AG10803 (cell line): ENCODE measurements around the gene DIAPH2.

ENCODE experiments used
- DNase-seq: peaks from one replicate; pipeline ENCODE4 v3.0.0; 2010; ENCODE audit warnings: low read depth
- H3K4me3 ChIP-seq: 2 replicates; pipeline ENCODE4 v1.5.1; 2011; ENCODE audit warnings: mild to moderate bottlenecking, low read length, control low read depth
- TF ChIP-seq, protein P1 (sequence below): conservative IDR thresholded peaks from 2 replicates; pipeline ENCODE4 v1.5.1; 2011; ENCODE audit warnings: mild to moderate bottlenecking, low read length, control low read depth, inconsistent platforms

The DIAPH2 gene

DNA sequence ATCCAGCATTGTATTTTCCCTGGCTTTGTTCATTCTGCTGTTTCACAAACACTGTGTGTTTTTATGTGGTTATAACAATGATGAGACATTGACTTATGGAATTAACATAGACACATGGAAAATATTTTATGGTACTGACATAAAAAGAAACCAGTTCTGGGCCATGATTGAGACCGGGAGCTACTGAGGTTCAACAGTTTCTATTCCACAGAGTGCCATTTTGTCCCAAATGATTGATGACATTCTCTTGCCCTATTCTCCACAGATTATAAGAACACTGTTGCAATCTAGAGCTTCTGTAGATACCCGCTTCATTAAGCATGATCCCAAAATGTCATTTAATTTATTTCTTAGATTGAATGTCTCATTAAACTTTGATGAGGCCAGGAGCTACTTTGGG lies 525.9 kb downstream of the DIAPH2 start:
- TF ChIP-seq, protein P1, sequence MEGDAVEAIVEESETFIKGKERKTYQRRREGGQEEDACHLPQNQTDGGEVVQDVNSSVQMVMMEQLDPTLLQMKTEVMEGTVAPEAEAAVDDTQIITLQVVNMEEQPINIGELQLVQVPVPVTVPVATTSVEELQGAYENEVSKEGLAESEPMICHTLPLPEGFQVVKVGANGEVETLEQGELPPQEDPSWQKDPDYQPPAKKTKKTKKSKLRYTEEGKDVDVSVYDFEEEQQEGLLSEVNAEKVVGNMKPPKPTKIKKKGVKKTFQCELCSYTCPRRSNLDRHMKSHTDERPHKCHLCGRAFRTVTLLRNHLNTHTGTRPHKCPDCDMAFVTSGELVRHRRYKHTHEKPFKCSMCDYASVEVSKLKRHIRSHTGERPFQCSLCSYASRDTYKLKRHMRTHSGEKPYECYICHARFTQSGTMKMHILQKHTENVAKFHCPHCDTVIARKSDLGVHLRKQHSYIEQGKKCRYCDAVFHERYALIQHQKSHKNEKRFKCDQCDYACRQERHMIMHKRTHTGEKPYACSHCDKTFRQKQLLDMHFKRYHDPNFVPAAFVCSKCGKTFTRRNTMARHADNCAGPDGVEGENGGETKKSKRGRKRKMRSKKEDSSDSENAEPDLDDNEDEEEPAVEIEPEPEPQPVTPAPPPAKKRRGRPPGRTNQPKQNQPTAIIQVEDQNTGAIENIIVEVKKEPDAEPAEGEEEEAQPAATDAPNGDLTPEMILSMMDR = no peak
- no peak for DNase-seq
- H3K4me3 ChIP-seq = no peak overlapping the region

DNA sequence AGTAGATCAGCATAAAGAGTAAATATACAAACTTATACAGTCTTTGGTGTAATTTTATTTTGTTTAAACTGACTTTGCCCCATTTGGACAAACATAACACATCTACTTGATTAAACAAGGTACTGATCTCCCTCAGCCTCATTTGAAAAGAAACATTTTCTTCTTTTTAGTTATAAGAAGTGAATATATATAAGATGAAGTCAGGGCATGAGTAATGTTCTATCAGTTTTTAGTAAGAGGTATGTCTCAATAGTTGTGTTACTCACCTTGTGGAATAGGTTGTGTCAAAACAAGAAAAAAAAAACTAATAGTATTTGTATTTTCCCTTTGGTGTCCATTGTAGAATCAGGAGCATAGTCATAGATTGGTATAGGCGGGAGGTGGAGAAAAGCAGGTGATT lies 526.4 kb downstream of the DIAPH2 start:
- DNase-seq = no peak

DNA sequence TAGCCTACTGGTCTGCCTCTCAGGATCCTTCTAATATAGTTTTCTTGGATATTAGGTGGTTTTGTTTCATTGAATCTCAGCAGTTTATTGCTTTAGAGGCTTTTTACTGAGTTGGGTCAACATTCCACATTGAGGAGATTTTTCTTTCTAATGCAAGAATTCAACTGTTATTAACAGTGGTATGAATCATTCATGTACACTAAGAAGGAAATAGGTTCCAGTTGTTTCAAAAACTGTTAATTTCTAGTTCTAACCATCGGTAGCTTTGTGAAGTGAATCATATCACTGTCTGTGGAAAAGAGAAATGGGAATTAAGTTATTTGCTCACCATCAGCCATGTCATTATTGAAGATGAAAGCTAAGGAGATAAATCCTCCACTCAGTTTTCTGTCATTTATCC lies 530.5 kb downstream of the DIAPH2 start:
- DNase-seq = peak; percentile 40
- no peak overlapping the region for H3K4me3 ChIP-seq
- TF ChIP-seq, protein P1 = no peak

More for the DNA sequence above, 526.4 kb downstream of the DIAPH2 start:
- TF ChIP-seq, protein P1 = no peak
- no peak overlapping the region for H3K4me3 ChIP-seq

DNA sequence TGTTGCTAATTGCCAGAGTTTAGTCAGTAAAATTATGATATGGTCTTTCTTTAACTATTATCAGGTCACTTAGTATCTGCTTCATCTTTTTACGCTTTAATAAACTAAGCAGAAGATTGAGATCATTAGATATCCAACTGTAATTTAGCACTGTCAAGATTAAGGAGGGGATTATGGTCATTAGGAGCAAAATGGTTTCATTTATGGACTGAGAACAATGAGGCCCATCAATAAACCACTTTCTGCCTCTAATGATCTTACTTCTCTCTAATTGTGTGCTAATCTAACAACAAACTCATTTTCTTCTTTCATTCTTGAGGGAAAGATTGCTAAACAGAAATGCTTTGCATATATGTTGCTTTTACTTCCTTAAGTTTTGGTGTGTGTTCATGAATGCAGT lies 539.5 kb downstream of the DIAPH2 start:
- H3K4me3 ChIP-seq = no peak overlapping the region
- DNase-seq = no peak
- TF ChIP-seq, protein P1 = no peak

DNA sequence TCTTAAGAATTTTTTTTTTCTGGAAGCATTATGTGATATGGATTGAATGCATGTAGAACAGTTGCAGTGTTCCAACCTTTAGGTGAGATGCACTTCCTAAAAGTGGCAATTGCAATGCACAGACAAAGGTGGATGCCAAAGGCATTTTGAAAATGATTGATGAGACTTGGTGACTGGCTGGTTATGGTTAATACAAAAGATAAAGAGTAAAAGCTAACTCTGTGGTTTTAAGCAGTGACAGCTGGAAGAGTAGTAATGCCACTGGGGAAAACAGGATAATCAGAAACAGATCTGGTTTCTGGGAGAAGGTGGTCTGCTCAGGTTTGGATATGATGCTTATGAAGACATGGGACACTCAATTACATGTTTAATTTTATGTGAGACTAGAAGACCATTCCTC lies 544.7 kb downstream of the DIAPH2 start:
- DNase-seq = no peak
- TF ChIP-seq, protein P1 = no peak
- no peak overlapping the region for H3K4me3 ChIP-seq

DNA sequence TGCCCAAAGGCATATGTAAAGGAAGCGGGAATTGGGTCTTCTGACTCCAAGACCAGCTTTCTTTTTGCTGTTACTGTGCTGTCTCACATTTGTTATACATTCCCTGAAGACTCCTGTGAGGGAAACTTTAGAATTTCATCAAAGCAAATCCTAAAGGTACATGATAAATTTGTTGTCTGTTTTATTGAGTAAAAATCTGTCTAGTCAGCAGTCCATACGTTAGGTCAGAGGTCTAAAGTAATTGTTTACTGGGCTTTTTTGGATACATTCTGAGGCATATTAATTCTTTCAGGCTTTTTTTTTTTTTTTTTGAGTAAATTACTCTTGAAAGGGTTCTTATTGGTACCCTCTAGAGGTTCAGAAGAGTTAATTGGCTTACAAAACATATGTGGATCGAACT lies 546.3 kb downstream of the DIAPH2 start:
- DNase-seq = no peak
- TF ChIP-seq, protein P1 = no peak
- H3K4me3 ChIP-seq = no peak overlapping the region

DNA sequence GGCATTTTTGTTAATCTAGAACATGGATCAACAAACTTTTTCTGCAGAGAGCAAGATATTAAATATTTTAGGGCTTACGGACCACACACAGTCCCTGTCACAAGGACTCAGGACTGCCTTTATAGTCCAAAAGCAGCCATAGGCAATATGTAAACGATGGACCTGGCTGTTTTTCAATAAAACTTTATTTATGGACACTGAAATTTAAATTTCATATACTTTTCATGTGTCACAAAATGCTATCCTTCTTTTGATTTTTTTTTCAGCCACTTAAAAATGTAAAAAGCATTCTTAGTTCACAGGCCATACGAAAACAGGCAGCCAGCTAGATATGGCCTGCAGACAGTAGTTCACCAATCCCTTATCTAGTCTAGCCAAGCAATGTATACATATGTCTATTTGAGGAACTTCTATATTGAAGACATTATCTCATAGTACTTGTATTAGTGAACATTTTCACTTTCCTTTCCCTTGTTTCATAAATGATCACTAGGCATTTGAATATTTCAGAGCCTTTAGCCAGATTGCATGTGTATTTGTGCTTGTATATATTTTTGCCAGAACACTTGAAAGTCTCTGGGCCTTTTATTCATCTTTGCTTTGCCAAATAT lies 549.9 kb downstream of the DIAPH2 start:
- TF ChIP-seq, protein P1 = no peak
- no peak overlapping the region for H3K4me3 ChIP-seq
- no peak for DNase-seq
